Motor neuron (in vitro differentiated cells): Measurements from ENCODE around the gene CASP4. TPM values are rescaled to one million over a fixed set of nuclear protein-coding genes. Genes with fewer than 3 reads are reported as not detected.
"Not testable (repeated sequence)": the region's sequence is repeated elsewhere in the genome, so short reads cannot be mapped to it uniquely, and the experiment has no call there.

ENCODE experiments used
- ATAC-seq, 8 experiments: fragments of 200-7000 bp; cut with Tn5 transposase; replicated peaks in 6 of 8; 2 replicates each; pipeline ENCODE4 v1.8.0; 2021; ENCODE audit warnings: mild to moderate bottlenecking in 8 of 8, moderate library complexity in 8 of 8
- H3K27ac ChIP-seq, 2 donors: fragments of 250-450 bp; sonication (Bioruptor Pico); 2 replicates each; pipeline ENCODE4 v1.9.0; 2021; ENCODE audit warnings: antibody characterized with exemption in 2 of 2, mild to moderate bottlenecking in 2 of 2, moderate library complexity in 1 of 2
- H3K4me1 ChIP-seq, 2 donors: fragments of 250-450 bp; sonication (Bioruptor Pico); replicated peaks in 1 of 2; 2 replicates each; pipeline ENCODE4 v1.6.1; 2021; ENCODE audit warnings: antibody characterized with exemption in 2 of 2, mild to moderate bottlenecking in 2 of 2, moderate library complexity in 1 of 2
- H3K4me3 ChIP-seq, 5 donors: fragments of 250-450 bp; sonication (Bioruptor Pico); 2 replicates each; pipeline ENCODE4 v1.9.0; 2021; ENCODE audit warnings: antibody characterized with exemption in 5 of 5, mild to moderate bottlenecking in 5 of 5, moderate library complexity in 4 of 5
- WGBS, 10 experiments: fragments of 450-650 bp; shearing (Covaris generic); methylation state at CpG; one replicate each; pipeline ENCODE4 v1.0.0; 2022; 5-methylcytosine and 5-hydroxymethylcytosine counted together
- in situ Hi-C, 9 experiments: fragments of 400-800 bp; cut with MboI; loops; one replicate each; pipeline ENCODE4 v1.15.0; 2021; ENCODE audit warnings: low sequenced_read_pairs in 9 of 9, low pct_unique_long_range_greater_than_20kb in 2 of 9; ENCODE audit not compliant: unreplicated experiment in 9 of 9
- total RNA-seq, 8 experiments: library from RNA; unstranded; fragments of 300-600 nt; gene quantifications; 2 replicates each; pipeline versions ENCODE4 v1.2.3 to v1.2.4, GENCODE V29; 2022

Gene CASP4
- total RNA-seq, 8 experiments from 2014 or later, result 0.18 to 104 (median 8.6) TPM; not detected in 1

GRCh38 chr11:104943561-104943960, 24.8 kb downstream of the CASP4 start:
- Histone ChIP-seq H3K4me1 (no peaks in the 10 kb centered on the region), H3K4me3 (no peak overlapping the region), H3K27ac (no peak overlapping the region)
- 0 to 58% (median 35%) methylated on average over 1 to 2 of the region's 2 CpGs for WGBS, 10 experiments
- in situ Hi-C loops, result no loop called here
- ATAC-seq, result no peak

- no peak overlapping the region for H3K27ac ChIP-seq
- H3K4me1 ChIP-seq, result no peaks in the 10 kb centered on the region
- no peak overlapping the region for H3K4me3 ChIP-seq
- ATAC-seq, result no peak
- in situ Hi-C loops, result no loop called here
- WGBS, 10 experiments, result 0 to 100% (median 70%) methylated on average over 1 of the region's 1 CpG; no CpG with 5 or more reads in 2 of the 10 experiments
These were observed 33.8 kb downstream of the CASP4 start for GRCh38 chr11:104934594-104934993.

GRCh38 chr11:104934073-104934472, 34.3 kb downstream of the CASP4 start:
- H3K4me1 ChIP-seq, H3K4me3 ChIP-seq, H3K27ac ChIP-seq, in situ Hi-C loops, ATAC-seq: not testable (repeated sequence)
- 17 to 100% (median 89%) methylated on average over 1 to 3 of the region's 3 CpGs; no CpG with 5 or more reads in 4 of the 10 experiments for WGBS, 10 experiments

GRCh38 chr11:104928811-104929210, 39.6 kb downstream of the CASP4 start:
- in situ Hi-C loops, result no loop called here
- no peak overlapping the region for H3K4me3 ChIP-seq
- H3K27ac ChIP-seq, result no peak overlapping the region
- H3K4me1 ChIP-seq, result no peaks in the 10 kb centered on the region
- ATAC-seq, result no peak

GRCh38 chr11:104926771-104927611, 41.4 kb downstream of the CASP4 start:
- no peak overlapping the region for H3K27ac ChIP-seq
- 72 to 100% (median 85%) methylated on average over 1 to 3 of the region's 9 CpGs; no CpG with 5 or more reads in 5 of the 10 experiments for WGBS, 10 experiments
- H3K4me1 ChIP-seq, result no peaks in the 10 kb centered on the region
- no peak overlapping the region for H3K4me3 ChIP-seq
- ATAC-seq, result peak in 2 of 8 experiments; percentile 13 to 59
- in situ Hi-C loops, result no loop called here

- WGBS, 10 experiments, result 0 to 100% methylated on average over 1 of the region's 6 CpGs; no CpG with 5 or more reads in 8 of the 10 experiments
- no peak overlapping the region for H3K4me3 ChIP-seq
- H3K27ac ChIP-seq, result no peak overlapping the region
- no peak for ATAC-seq
- H3K4me1 ChIP-seq, result no peaks in the 10 kb centered on the region
- in situ Hi-C loops, result no loop called here
These were observed 42.5 kb downstream of the CASP4 start for GRCh38 chr11:104925850-104926249.

- ATAC-seq, result peak in 3 of 8 experiments; percentile 41 to 62 (median 48)
- Histone ChIP-seq H3K4me1 (no peaks in the 10 kb centered on the region), H3K27ac (no peak overlapping the region), H3K4me3 (no peak overlapping the region)
- 8 to 90% (median 67%) methylated on average over 2 to 6 of the region's 6 CpGs for WGBS, 10 experiments
- in situ Hi-C loops, result no loop called here
These were observed 50.1 kb downstream of the CASP4 start for GRCh38 chr11:104918113-104918824.

GRCh38 chr11:104917271-104918112, 50.9 kb downstream of the CASP4 start:
- Histone ChIP-seq H3K27ac (no peak overlapping the region), H3K4me1 (no peaks in the 10 kb centered on the region), H3K4me3 (no peak overlapping the region)
- in situ Hi-C loops, result no loop called here
- ATAC-seq, result peak in 3 of 8 experiments; percentile 56 to 73 (median 65)
- WGBS, 10 experiments, result 5 to 93% (median 65%) methylated on average over 1 to 4 of the region's 4 CpGs

GRCh38 chr11:104916442-104916841, 51.9 kb downstream of the CASP4 start:
- no peaks in the 10 kb centered on the region for H3K4me1 ChIP-seq
- H3K4me3 ChIP-seq, result no peak overlapping the region
- H3K27ac ChIP-seq, result no peak overlapping the region
- ATAC-seq, result no peak
- in situ Hi-C loops, result no loop called here

- in situ Hi-C loops, result no loop called here
- no peaks in the 10 kb centered on the region for H3K4me1 ChIP-seq
- no peak overlapping the region for H3K27ac ChIP-seq
- H3K4me3 ChIP-seq, result no peak overlapping the region
- 42 to 86% (median 77%) methylated on average over 2 to 3 of the region's 3 CpGs; no CpG with 5 or more reads in 1 of the 10 experiments for WGBS, 10 experiments
- no peak for ATAC-seq
These were observed 56.3 kb downstream of the CASP4 start for GRCh38 chr11:104912102-104912501.

- no peak for ATAC-seq
- H3K27ac ChIP-seq, result no peak overlapping the region
- in situ Hi-C loops, result no loop called here
- no peaks in the 10 kb centered on the region for H3K4me1 ChIP-seq
- no peak overlapping the region for H3K4me3 ChIP-seq
- 65 to 100% (median 81%) methylated on average over 1 to 3 of the region's 3 CpGs; no CpG with 5 or more reads in 2 of the 10 experiments for WGBS, 10 experiments
These were observed 60.2 kb downstream of the CASP4 start for GRCh38 chr11:104908186-104908531.

GRCh38 chr11:104907521-104908185, 60.7 kb downstream of the CASP4 start:
- 19 to 90% (median 77%) methylated on average over 1 to 7 of the region's 7 CpGs for WGBS, 10 experiments
- Histone ChIP-seq H3K27ac (no peak overlapping the region), H3K4me1 (no peaks in the 10 kb centered on the region), H3K4me3 (no peak overlapping the region)
- in situ Hi-C loops, result no loop called here
- no peak for ATAC-seq
